Osteoblast (primary cell): ENCODE results near the gene PDE6C. TPM values are rescaled to one million over a fixed set of nuclear protein-coding genes. Genes with fewer than 3 reads are reported as not detected.
A peak's percentile ranks its signal among the peaks of the same experiment; 100 is the strongest.

Experiments
- DNase-seq: peaks from one replicate; pipeline ENCODE4 v3.0.0; 2011; ENCODE audit warnings: low spot score, mixed read lengths; ENCODE audit not compliant: insufficient read length; ENCODE audit errors: missing footprints
- H2AFZ ChIP-seq: 2 replicates; pipeline ENCODE4 v1.6.0; 2011; ENCODE audit warnings: mild to moderate bottlenecking, low read length
- H3K27ac ChIP-seq: 2 replicates; pipeline ENCODE4 v1.5.1; 2011; ENCODE audit warnings: mild to moderate bottlenecking, low read depth, low read length, moderate library complexity
- H3K27me3 ChIP-seq: 2 replicates; pipeline ENCODE4 v1.6.0; 2012; ENCODE audit warnings: mild to moderate bottlenecking, control low read depth, inconsistent platforms, low read length, moderate library complexity; ENCODE audit not compliant: insufficient read depth
- H3K36me3 ChIP-seq: 2 replicates; pipeline ENCODE4 v1.5.1; 2011; ENCODE audit warnings: mild to moderate bottlenecking, low read length, control low read depth, moderate library complexity; ENCODE audit not compliant: insufficient read depth
- H3K4me1 ChIP-seq: 2 replicates; pipeline ENCODE4 v1.5.1; 2011; ENCODE audit warnings: mild to moderate bottlenecking, low read length, control low read depth, moderate library complexity; ENCODE audit not compliant: insufficient read depth
- H3K4me2 ChIP-seq: 2 replicates; pipeline ENCODE4 v1.6.0; 2011; ENCODE audit warnings: mild to moderate bottlenecking, low read length; ENCODE audit not compliant: insufficient read depth
- H3K4me3 ChIP-seq: fragments of 200-600 bp; sonication (generic); 3 replicates; pipeline ENCODE4 v1.5.1; 2012; ENCODE audit warnings: mild to moderate bottlenecking, low read length, inconsistent platforms; ENCODE audit not compliant: insufficient read depth
- H3K79me2 ChIP-seq: 2 replicates; pipeline ENCODE4 v1.6.0; 2012; ENCODE audit warnings: mild to moderate bottlenecking, low read length, control low read depth, inconsistent platforms; ENCODE audit not compliant: insufficient read depth
- H3K9me3 ChIP-seq: 2 replicates; pipeline ENCODE4 v1.5.1; 2011; ENCODE audit warnings: low read depth, low read length, control low read depth
- H4K20me1 ChIP-seq: 2 replicates; pipeline ENCODE4 v1.6.0; 2012; ENCODE audit warnings: mild to moderate bottlenecking, low read length, control low read depth; ENCODE audit not compliant: insufficient read depth
- total RNA-seq: library from RNA; depleted of rRNA; stranded (reverse); fragments of >200 nt; gene quantifications from 2 replicates; pipeline ENCODE4 v1.2.3, GENCODE V29; 2012
- TF ChIP-seq, protein P1 (sequence below): IDR thresholded peaks from 2 replicates; pipeline ENCODE4 v1.5.1; 2011; ENCODE audit warnings: mild to moderate bottlenecking, low read depth, low read length, moderate library complexity; ENCODE audit errors: extremely low read depth

PDE6C gene
- total RNA-seq, 1 donor, result not detected

DNA sequence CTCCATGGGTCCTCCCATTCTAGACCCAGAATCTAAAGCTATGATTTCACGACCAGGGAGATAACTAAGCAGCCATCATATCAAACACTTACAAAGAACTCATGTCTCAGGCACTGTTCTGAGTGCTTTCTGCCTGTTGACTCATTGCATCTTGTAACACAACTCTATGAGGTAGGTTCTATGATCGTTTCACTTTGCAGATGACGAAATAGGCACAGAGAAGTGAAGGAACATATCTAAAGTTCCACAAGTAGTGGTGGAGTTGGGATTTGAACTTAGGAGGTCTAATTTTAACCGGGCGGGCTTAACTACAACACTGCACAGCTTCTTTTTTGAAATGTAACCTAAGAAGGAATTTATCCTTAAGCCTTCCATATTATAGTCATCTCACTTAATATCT is 14.2 kb upstream of the PDE6C start:
- Histone ChIP-seq H4K20me1 (no peaks in the 10 kb centered on the region), H3K36me3 (no peaks in the 10 kb centered on the region), H3K4me3 (no peak overlapping the region), H2AFZ (no peak overlapping the region), H3K79me2 (no peaks in the 10 kb centered on the region), H3K27me3 (peaks cover 35% of the 10 kb centered on the region), H3K9me3 (no peaks in the 10 kb centered on the region), H3K4me1 (no peaks in the 10 kb centered on the region), H3K27ac (no peak overlapping the region), H3K4me2 (no peak overlapping the region)
- DNase-seq, result no peak
- TF ChIP-seq, protein P1, sequence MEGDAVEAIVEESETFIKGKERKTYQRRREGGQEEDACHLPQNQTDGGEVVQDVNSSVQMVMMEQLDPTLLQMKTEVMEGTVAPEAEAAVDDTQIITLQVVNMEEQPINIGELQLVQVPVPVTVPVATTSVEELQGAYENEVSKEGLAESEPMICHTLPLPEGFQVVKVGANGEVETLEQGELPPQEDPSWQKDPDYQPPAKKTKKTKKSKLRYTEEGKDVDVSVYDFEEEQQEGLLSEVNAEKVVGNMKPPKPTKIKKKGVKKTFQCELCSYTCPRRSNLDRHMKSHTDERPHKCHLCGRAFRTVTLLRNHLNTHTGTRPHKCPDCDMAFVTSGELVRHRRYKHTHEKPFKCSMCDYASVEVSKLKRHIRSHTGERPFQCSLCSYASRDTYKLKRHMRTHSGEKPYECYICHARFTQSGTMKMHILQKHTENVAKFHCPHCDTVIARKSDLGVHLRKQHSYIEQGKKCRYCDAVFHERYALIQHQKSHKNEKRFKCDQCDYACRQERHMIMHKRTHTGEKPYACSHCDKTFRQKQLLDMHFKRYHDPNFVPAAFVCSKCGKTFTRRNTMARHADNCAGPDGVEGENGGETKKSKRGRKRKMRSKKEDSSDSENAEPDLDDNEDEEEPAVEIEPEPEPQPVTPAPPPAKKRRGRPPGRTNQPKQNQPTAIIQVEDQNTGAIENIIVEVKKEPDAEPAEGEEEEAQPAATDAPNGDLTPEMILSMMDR, result no peak

DNA sequence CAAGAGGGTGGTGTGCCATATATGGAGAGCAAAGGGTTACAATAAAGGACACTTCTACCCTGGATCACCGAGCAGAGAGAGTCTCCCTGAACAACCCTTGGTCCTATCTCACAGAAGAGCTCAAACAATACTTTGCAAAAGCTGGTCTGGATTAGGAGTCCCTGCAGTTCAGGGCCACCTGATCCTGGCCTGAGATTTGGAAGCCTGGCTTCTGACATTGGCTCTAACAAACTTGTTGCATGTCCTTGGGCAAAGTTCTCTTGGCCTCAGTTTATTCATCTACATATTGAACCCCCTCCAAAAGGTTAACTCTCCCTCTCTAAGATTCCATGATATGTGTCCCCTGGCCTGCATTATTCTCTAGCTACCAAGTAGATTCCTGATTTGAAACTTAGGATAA is 13.0 kb upstream of the PDE6C start:
- no peak for DNase-seq
- Histone ChIP-seq H3K36me3 (no peaks in the 10 kb centered on the region), H3K4me2 (no peak overlapping the region), H3K4me3 (no peak overlapping the region), H2AFZ (no peak overlapping the region), H3K79me2 (no peaks in the 10 kb centered on the region), H3K27me3 (peaks cover 46% of the 10 kb centered on the region), H3K4me1 (no peaks in the 10 kb centered on the region), H4K20me1 (no peaks in the 10 kb centered on the region), H3K27ac (no peak overlapping the region), H3K9me3 (no peaks in the 10 kb centered on the region)
- TF ChIP-seq, protein P1, result no peak

DNA sequence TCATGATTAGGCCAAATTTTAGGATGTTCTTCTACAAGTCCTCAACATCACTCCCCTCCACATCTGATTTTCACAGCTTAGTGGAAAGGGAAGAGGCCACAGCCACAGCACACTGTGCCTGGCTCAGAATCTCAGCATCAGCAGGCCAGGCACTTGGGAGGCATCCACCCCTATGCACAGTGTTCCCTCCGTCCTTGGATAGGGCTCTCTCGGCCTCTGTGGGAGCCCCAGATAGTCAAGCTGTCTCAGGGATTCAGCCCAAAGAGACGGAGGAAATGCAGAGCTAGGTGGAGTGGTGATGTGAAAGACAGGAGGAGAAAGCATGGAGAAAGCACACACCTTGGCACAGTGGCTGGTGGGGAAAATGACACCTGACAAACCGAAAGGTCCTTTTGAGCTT is 12.6 kb upstream of the PDE6C start:
- Histone ChIP-seq H3K79me2 (no peaks in the 10 kb centered on the region), H3K27ac (no peak overlapping the region), H3K4me1 (no peaks in the 10 kb centered on the region), H2AFZ (no peak overlapping the region), H3K36me3 (no peaks in the 10 kb centered on the region), H3K4me2 (no peak overlapping the region), H3K9me3 (no peaks in the 10 kb centered on the region), H4K20me1 (no peaks in the 10 kb centered on the region), H3K27me3 (peaks cover 48% of the 10 kb centered on the region), H3K4me3 (no peak overlapping the region)
- DNase-seq, result no peak
- TF ChIP-seq, protein P1, result no peak

DNA sequence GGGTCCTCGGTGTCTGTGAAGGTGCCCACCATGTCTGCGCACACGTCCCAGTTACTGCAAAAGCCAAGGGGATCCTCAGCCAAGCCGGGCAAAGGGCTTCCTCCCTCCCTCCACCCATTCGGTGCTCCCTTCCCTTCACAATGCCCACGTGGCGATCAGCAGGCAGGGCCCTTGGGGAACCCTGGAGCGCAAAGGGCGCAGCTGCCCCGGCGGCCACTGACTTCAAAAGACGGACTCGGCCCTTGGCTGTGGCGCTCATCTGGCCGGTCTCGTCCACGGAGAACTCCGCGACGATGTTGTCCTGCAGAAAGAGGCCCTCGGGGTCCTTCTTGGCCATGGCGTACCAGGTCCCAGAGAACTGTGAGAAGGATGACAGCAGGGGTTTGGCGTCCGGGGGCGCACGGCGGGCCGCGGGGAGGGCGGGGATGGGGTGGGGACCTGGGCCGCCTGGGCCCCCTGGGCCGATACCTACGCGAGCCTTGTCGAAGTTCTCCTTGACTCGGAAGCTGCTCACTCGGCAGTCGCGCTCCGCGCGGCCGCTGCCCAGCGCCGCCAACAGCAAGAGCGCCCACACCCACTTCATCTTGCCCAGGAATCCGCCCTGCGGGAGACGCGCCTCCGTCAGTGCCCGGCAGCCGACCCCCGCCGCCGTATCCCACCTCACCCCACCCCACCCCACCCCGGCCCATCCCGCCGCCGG is 11.7 kb upstream of the PDE6C start:
- Histone ChIP-seq H3K4me1 (no peaks in the 10 kb centered on the region), H3K4me3 (no peak overlapping the region), H3K4me2 (no peak overlapping the region), H3K79me2 (no peaks in the 10 kb centered on the region), H4K20me1 (no peaks in the 10 kb centered on the region), H2AFZ (peak overlapping the region; percentile 35), H3K9me3 (no peaks in the 10 kb centered on the region), H3K36me3 (no peaks in the 10 kb centered on the region), H3K27ac (no peak overlapping the region), H3K27me3 (peaks cover 45% of the 10 kb centered on the region)
- TF ChIP-seq, protein P1, result no peak
- DNase-seq, result peak; percentile 87
